ENCODE results near the gene TSC22D1.

DNA sequence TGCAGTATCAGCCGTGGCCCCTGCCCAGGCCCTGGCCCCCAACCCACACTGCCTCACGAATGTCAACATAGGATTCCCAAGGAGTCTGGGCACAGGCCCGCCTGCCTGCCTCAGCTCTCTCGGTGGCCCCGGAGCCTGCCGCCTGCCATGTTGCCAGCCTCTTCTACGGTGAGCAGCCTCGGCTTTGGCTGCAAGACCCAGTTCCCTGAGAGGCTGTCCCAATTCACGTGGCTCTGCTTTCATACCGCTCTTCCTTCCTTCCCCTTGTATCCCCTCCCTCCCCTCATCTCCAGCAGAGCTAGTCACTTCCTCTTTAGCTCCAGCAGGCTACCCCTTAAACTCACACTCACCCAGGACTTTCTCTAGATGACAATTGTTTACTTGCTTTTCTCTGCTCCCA, 159.8 kb downstream of the TSC22D1 start:
- TF ChIP-seq EZH2 (IDR thresholded peaks at IDR 0.05; ENCODE audit: borderline replicate concordance, low read depth, low read length, poor library complexity, severe bottlenecking), result no peak
- TF ChIP-seq, protein P1, sequence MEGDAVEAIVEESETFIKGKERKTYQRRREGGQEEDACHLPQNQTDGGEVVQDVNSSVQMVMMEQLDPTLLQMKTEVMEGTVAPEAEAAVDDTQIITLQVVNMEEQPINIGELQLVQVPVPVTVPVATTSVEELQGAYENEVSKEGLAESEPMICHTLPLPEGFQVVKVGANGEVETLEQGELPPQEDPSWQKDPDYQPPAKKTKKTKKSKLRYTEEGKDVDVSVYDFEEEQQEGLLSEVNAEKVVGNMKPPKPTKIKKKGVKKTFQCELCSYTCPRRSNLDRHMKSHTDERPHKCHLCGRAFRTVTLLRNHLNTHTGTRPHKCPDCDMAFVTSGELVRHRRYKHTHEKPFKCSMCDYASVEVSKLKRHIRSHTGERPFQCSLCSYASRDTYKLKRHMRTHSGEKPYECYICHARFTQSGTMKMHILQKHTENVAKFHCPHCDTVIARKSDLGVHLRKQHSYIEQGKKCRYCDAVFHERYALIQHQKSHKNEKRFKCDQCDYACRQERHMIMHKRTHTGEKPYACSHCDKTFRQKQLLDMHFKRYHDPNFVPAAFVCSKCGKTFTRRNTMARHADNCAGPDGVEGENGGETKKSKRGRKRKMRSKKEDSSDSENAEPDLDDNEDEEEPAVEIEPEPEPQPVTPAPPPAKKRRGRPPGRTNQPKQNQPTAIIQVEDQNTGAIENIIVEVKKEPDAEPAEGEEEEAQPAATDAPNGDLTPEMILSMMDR (conservative IDR thresholded peaks at IDR 0.05; ENCODE audit: low read depth, low read length), result no peak

Measured in A673 (cell line).